B cell (primary cell): Measurements from ENCODE around the gene WNK1. TPM values are rescaled to one million over a fixed set of nuclear protein-coding genes. Genes with fewer than 3 reads are reported as not detected.

Source experiments
- ATAC-seq: fragments of 200-7000 bp; cut with Tn5 transposase; one replicate; pipeline ENCODE4 v1.10.0; 2021; ENCODE audit warnings: low read depth, mild to moderate bottlenecking, moderate number of reproducible peaks, moderate library complexity
- CTCF ChIA-PET: fragments of 350-600 bp; sonication (Branson Sonifier 250); formaldehyde crosslinking; loops from one replicate; lab custom pipeline; 2021; ENCODE audit warnings: antibody characterized with exemption, inconsistent platforms; lab: Charles Lee
- POLR2A ChIA-PET: fragments of 350-600 bp; sonication (Branson Sonifier 250); formaldehyde crosslinking; loops from one replicate; lab custom pipeline; 2021; ENCODE audit warnings: antibody characterized with exemption; lab: Charles Lee
- DNase-seq: peaks from one replicate; pipeline ENCODE4 v3.0.0; 2013
- H2AFZ ChIP-seq: 2 replicates; pipeline ENCODE4 v1.6.1; 2012; ENCODE audit warnings: mild to moderate bottlenecking, low read depth, low read length; ENCODE audit not compliant: insufficient read depth, poor library complexity, severe bottlenecking
- H3K27ac ChIP-seq, 2 donors: 1 replicate in 1 of 2; 2 replicates in 1 of 2; pipeline ENCODE4 v1.5.1; 2012 to 2013; ENCODE audit warnings: low read length in 2 of 2, mild to moderate bottlenecking in 2 of 2, moderate library complexity in 1 of 2
- H3K27me3 ChIP-seq, 4 experiments: fragments of 200-600 bp in 1 of 4; sonication (generic) in 1 of 4; replicated peaks in 1 of 4; 1 replicate in 2 of 4; 2 replicates in 2 of 4; pipeline versions ENCODE4 v1.6.1 to v1.7.0; 2013 to 2016; ENCODE audit warnings: low read length in 3 of 4, mild to moderate bottlenecking in 2 of 4, mixed read lengths in 1 of 4, moderate library complexity in 1 of 4; ENCODE audit not compliant: insufficient read depth in 4 of 4, control insufficient read depth in 3 of 4; ENCODE audit errors: control extremely low read depth in 1 of 4
- H3K36me3 ChIP-seq, 2 experiments: replicated peaks in 1 of 2; 1 replicate in 1 of 2; 2 replicates in 1 of 2; pipeline versions ENCODE4 v1.6.1 to v1.7.1; 2013; ENCODE audit warnings: low read length in 1 of 2; ENCODE audit not compliant: insufficient read depth in 2 of 2, control insufficient read depth in 1 of 2; ENCODE audit errors: control extremely low read depth in 1 of 2, extremely low read depth in 1 of 2
- H3K4me1 ChIP-seq, 2 donors: fragments of 200-600 bp in 1 of 2; sonication (generic) in 1 of 2; 1 replicate in 1 of 2; 2 replicates in 1 of 2; pipeline versions ENCODE4 v1.5.1 to v1.6.1; 2013 to 2017; ENCODE audit warnings: low read length in 2 of 2; ENCODE audit not compliant: control insufficient read depth in 2 of 2, insufficient read depth in 2 of 2
- H3K4me2 ChIP-seq: replicated peaks from 2 replicates; pipeline ENCODE3; 2012; ENCODE audit warnings: mild to moderate bottlenecking, low read depth, low read length; ENCODE audit not compliant: poor library complexity, severe bottlenecking
- H3K4me3 ChIP-seq, 5 experiments: fragments of 200-600 bp in 1 of 5; sonication (generic) in 1 of 5; 1 replicate in 3 of 5; 2 replicates in 2 of 5; pipeline versions ENCODE4 v1.5.1 to v1.7.0; 2011 to 2016; ENCODE audit warnings: low read length in 4 of 5, mild to moderate bottlenecking in 4 of 5, low read depth in 2 of 5, control low read depth in 1 of 5, moderate library complexity in 1 of 5; ENCODE audit not compliant: insufficient read depth in 1 of 5; ENCODE audit errors: control extremely low read depth in 1 of 5, extremely low read depth in 1 of 5
- H3K79me2 ChIP-seq: fragments of 200-600 bp; sonication (generic); one replicate; pipeline ENCODE4 v1.6.0; 2016; ENCODE audit warnings: low read length; ENCODE audit not compliant: control insufficient read depth, insufficient read depth
- H3K9ac ChIP-seq: fragments of 200-600 bp; sonication (generic); 2 replicates; pipeline ENCODE4 v1.6.1; 2017; ENCODE audit warnings: mild to moderate bottlenecking, low read length, moderate library complexity
- H3K9me3 ChIP-seq, 3 donors: one replicate each; pipeline versions ENCODE4 v1.6.1 to v1.7.1; 2013; ENCODE audit warnings: low read length in 2 of 3; ENCODE audit not compliant: control insufficient read depth in 2 of 3, insufficient read depth in 1 of 3; ENCODE audit errors: control extremely low read depth in 1 of 3
- H4K20me1 ChIP-seq: 2 replicates; pipeline ENCODE4 v1.6.0; 2012; ENCODE audit warnings: mild to moderate bottlenecking, low read length; ENCODE audit not compliant: insufficient read depth, control insufficient read depth, poor library complexity, severe bottlenecking
- H3K27ac Mint-ChIP-seq: one replicate; pipeline ENCODE4 v1.8.0; 2021; ENCODE audit warnings: mixed read lengths
- H3K27me3 Mint-ChIP-seq: one replicate; pipeline ENCODE4 v1.8.0; 2021; ENCODE audit warnings: mixed read lengths
- H3K4me1 Mint-ChIP-seq: one replicate; pipeline ENCODE4 v1.8.0; 2021; ENCODE audit warnings: mixed read lengths
- H3K4me3 Mint-ChIP-seq: one replicate; pipeline ENCODE4 v1.8.0; 2021; ENCODE audit warnings: mixed read lengths
- H3K9me3 Mint-ChIP-seq: one replicate; pipeline ENCODE4 v1.8.0; 2022; ENCODE audit warnings: mixed read lengths; ENCODE audit not compliant: insufficient read depth
- EZH2 ChIP-seq: IDR thresholded peaks from 2 replicates; pipeline ENCODE4 v1.6.1; 2012; ENCODE audit warnings: borderline replicate concordance, low read depth, mild to moderate bottlenecking, moderate library complexity, low read length; ENCODE audit not compliant: insufficient read depth, poor library complexity, severe bottlenecking
- WGBS: methylation state at CpG from one replicate; pipeline ENCODE4 v1.1.5; 2013; ENCODE audit warnings: missing lambda C conversion rate; ENCODE audit not compliant: insufficient coverage; 5-methylcytosine and 5-hydroxymethylcytosine counted together
- intact Hi-C: fragments of 100-400 bp; cut with micrococcal nuclease; formaldehyde crosslinking; loops from one replicate; pipeline ENCODE4 v1.10.0; 2022
- polyA plus RNA-seq: library from polyadenylated mRNA; depleted of rRNA; stranded (reverse); fragments of >200 nt; gene quantifications from 2 replicates; pipeline ENCODE4 v1.2.3, GENCODE V29; 2012
- total RNA-seq, 2 donors: library from RNA; stranded (reverse); fragments of 120-200 nt in 1 of 2; gene quantifications; 1 replicate in 1 of 2; 2 replicates in 1 of 2; pipeline versions ENCODE4 v1.2.3 to v1.2.4, GENCODE V29; 2013 to 2022
- TF ChIP-seq, protein P1 (sequence below): fragments of 200-600 bp; IDR thresholded peaks from one replicate; pipeline ENCODE4 v1.8.0; 2022; ENCODE audit warnings: antibody characterized with exemption, mild to moderate bottlenecking

WNK1 gene
- total and polyA plus RNA-seq, 2 donors (not counting 1 experiment from before 2014, with no cell fraction given), result 43.9 to 188 TPM

DNA sequence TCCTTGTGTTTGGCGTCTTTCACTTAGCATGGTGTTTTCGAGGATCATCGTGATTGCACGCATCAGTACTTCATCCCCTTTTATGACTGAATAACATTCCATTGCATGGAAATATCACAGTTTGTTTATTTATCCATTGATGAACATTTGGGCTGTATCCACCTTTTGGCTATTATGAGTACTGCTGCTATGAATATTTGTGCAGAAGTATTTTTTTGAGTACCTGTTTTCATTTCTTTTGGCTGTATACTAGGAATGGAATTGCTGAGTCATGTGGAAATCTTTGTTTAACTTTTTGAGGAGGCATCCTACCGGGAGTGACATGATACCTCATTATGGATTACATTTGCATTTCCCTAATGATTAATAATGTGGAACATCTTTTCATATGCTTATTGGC lies 66.4 kb downstream of the WNK1 start:
- WGBS, result no CpG with 5 or more reads among the region's 5 CpGs

GRCh38 chr12:820336-820735 lies 68.0 kb downstream of the WNK1 start:
- H3K4me2 ChIP-seq, result no peak overlapping the region
- peaks cover 2 to 5% (median 4%) of the 10 kb centered on the region in 3 donors for H3K9me3 ChIP-seq
- H3K4me3 ChIP-seq, result no peak overlapping the region
- peaks cover 18 to 26% of the 10 kb centered on the region in 2 donors for H3K4me1 ChIP-seq
- no peaks in the 10 kb centered on the region for H3K27me3 ChIP-seq
- Mint-ChIP-seq H3K4me3 (no peak overlapping the region), H3K27ac (no peak overlapping the region), H3K4me1 (peaks cover 42% of the 10 kb centered on the region), H3K27me3 (no peaks in the 10 kb centered on the region), H3K9me3 (peaks cover 4% of the 10 kb centered on the region)
- intact Hi-C loops, result no loop called here
- ChIA-PET POLR2A (interaction anchor here (0.7 kb wide), 1 partner anchor 772 kb away, joined by 9 read pairs; no protein-coding TSS in a partner anchor), CTCF (interaction anchor here (0.6 to 1.0 kb wide), 4 partner anchors 63 to 250 kb away, joined by 3 to 4 read pairs (median 3); no protein-coding TSS in a partner anchor)
- H4K20me1 ChIP-seq, result peaks cover 21% of the 10 kb centered on the region
- no peak for DNase-seq
- H3K36me3 ChIP-seq, result peaks cover 1 to 7% of the 10 kb centered on the region in 2 experiments
- peaks cover 81% of the 10 kb centered on the region for H3K79me2 ChIP-seq
- no CpG with 5 or more reads among the region's 1 CpG for WGBS
- ATAC-seq, result no peak
- TF ChIP-seq EZH2, result no peak
- TF ChIP-seq, protein P1, sequence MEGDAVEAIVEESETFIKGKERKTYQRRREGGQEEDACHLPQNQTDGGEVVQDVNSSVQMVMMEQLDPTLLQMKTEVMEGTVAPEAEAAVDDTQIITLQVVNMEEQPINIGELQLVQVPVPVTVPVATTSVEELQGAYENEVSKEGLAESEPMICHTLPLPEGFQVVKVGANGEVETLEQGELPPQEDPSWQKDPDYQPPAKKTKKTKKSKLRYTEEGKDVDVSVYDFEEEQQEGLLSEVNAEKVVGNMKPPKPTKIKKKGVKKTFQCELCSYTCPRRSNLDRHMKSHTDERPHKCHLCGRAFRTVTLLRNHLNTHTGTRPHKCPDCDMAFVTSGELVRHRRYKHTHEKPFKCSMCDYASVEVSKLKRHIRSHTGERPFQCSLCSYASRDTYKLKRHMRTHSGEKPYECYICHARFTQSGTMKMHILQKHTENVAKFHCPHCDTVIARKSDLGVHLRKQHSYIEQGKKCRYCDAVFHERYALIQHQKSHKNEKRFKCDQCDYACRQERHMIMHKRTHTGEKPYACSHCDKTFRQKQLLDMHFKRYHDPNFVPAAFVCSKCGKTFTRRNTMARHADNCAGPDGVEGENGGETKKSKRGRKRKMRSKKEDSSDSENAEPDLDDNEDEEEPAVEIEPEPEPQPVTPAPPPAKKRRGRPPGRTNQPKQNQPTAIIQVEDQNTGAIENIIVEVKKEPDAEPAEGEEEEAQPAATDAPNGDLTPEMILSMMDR, result no peak
- H3K9ac ChIP-seq, result no peak overlapping the region
- no peak overlapping the region for H2AFZ ChIP-seq
- H3K27ac ChIP-seq, result no peak overlapping the region

More for the DNA sequence above, 66.4 kb downstream of the WNK1 start:
- Histone ChIP-seq H2AFZ (no peak overlapping the region), H3K9ac (no peak overlapping the region), H3K27ac (no peak overlapping the region), H3K27me3 (no peaks in the 10 kb centered on the region), H3K36me3 (peaks cover 3 to 9% of the 10 kb centered on the region in 2 experiments), H3K4me2 (no peak overlapping the region), H3K9me3 (peaks cover 2 to 5% (median 4%) of the 10 kb centered on the region in 3 donors), H3K4me3 (no peak overlapping the region), H4K20me1 (peaks cover 26% of the 10 kb centered on the region), H3K4me1 (peaks cover 14 to 20% of the 10 kb centered on the region in 2 donors), H3K79me2 (peaks cover 78% of the 10 kb centered on the region)
- intact Hi-C loops, result loop anchor here (5.0 to 10.0 kb wide), 2 partner anchors 46 to 274 kb away; no protein-coding TSS in a partner anchor
- H3K4me1 Mint-ChIP-seq, result peaks cover 36% of the 10 kb centered on the region
- no peak for TF ChIP-seq EZH2
- TF ChIP-seq, protein P1, result no peak
- no peak for DNase-seq
- ChIA-PET CTCF (interaction anchor here (0.8 to 9.0 kb wide), 8 partner anchors 64 to 764 kb away, joined by 3 to 151 read pairs (median 34); partner anchors contain the start of gene WNK1), POLR2A (no interaction called here)
- no peak overlapping the region for H3K4me3 Mint-ChIP-seq
- no peak overlapping the region for H3K27ac Mint-ChIP-seq
- H3K27me3 Mint-ChIP-seq, result no peaks in the 10 kb centered on the region
- ATAC-seq, result no peak
- H3K9me3 Mint-ChIP-seq, result peaks cover 4% of the 10 kb centered on the region
